ENCODE measurements around the gene SEMA3C.

Gene SEMA3C

GRCh38 chr7:80699045-80699638, 219.7 kb downstream of the SEMA3C start:
- Histone ChIP-seq H3K9ac (no peak overlapping the region), H3K4me2 (ENCODE audit: low read length) (no peak overlapping the region)

More at GRCh38 chr7:80699045-80699638, 219.7 kb downstream of the SEMA3C start:
- Histone ChIP-seq H3K79me2 (no peaks in the 10 kb centered on the region), H3K9me3 (ENCODE audit: control insufficient read depth, low read length) (no peaks in the 10 kb centered on the region), H3K27me3 (ENCODE audit: control insufficient read depth, insufficient read depth, low read length) (no peaks in the 10 kb centered on the region), H2AFZ (no peak overlapping the region), H3K4me3 (ENCODE audit: low read depth, low read length) (no peak overlapping the region), H3K4me1 (no peaks in the 10 kb centered on the region), H3K27ac (no peak overlapping the region), H3K36me3 (ENCODE audit: control insufficient read depth, insufficient read depth, low read length) (no peaks in the 10 kb centered on the region)
- TF ChIP-seq CTCF (IDR thresholded peaks at IDR 0.05) = peak; percentile 47

Data from parathyroid adenoma (tissue), 2 donors.